KOPT-K1 (cell line): ENCODE results near the gene GALNT9.

Experiments
- H3K27ac ChIP-seq: fragments of 200-600 bp; sonication (generic); 2 replicates; pipeline ENCODE4 v1.5.1; 2016; ENCODE audit warnings: antibody characterized with exemption, mild to moderate bottlenecking, low read depth, low read length; ENCODE audit not compliant: poor library complexity, severe bottlenecking
- H3K36me3 ChIP-seq: fragments of 200-600 bp; sonication (generic); 2 replicates; pipeline ENCODE4 v1.5.1; 2017; ENCODE audit warnings: antibody characterized with exemption, mild to moderate bottlenecking, low read length, moderate library complexity; ENCODE audit not compliant: insufficient read depth
- H3K9me3 ChIP-seq: fragments of 200-600 bp; sonication (generic); 2 replicates; pipeline ENCODE4 v1.5.1; 2017; ENCODE audit warnings: antibody characterized with exemption, low read length, mild to moderate bottlenecking; ENCODE audit not compliant: insufficient read depth, poor library complexity, severe bottlenecking

GALNT9 gene

GRCh38 chr12:132211326-132211725 lies 118.1 kb downstream of the GALNT9 start:
- Histone ChIP-seq H3K27ac (no peak overlapping the region), H3K9me3 (no peaks in the 10 kb centered on the region), H3K36me3 (no peaks in the 10 kb centered on the region)

- H3K9me3 ChIP-seq, result no peaks in the 10 kb centered on the region
- H3K27ac ChIP-seq, result no peak overlapping the region
- H3K36me3 ChIP-seq, result no peaks in the 10 kb centered on the region
Measured at GRCh38 chr12:132210223-132211055, 119.0 kb downstream of the GALNT9 start.

- Histone ChIP-seq H3K36me3 (no peaks in the 10 kb centered on the region), H3K9me3 (no peaks in the 10 kb centered on the region), H3K27ac (no peak overlapping the region)
Measured at GRCh38 chr12:132209619-132210222, 119.7 kb downstream of the GALNT9 start.

DNA sequence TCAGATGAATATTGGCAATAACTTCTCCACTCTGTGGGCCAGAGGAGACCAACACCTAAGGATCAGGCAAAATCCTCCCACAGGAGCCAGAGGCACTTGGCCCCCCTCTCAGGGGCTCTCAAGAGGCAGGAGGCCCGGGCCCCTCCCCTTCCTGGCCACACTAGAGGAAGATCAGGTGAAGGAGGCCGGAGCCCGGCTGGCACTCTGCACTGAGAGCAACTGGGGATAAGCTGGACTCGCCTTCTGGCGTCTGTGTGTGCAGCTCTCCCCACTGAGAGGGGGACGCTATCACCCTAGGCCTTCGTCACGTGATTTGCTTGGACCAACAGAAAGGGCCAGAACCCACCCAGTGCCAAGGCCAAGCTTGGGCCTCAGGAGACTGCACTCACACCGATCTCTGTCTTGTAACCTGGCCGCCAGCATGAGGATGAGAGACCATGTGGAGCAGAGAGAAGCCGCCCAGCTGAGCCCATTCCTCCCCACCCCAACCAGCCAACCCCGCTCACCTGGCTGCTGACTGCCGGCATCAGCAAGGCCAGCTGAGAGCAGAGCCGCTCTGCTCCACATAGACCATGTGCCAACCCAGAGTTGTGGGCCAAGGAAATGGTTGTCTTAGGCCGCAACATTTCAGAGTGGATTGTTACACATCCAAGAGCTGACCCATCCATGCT lies 121.1 kb downstream of the GALNT9 start:
- no peaks in the 10 kb centered on the region for H3K9me3 ChIP-seq
- H3K27ac ChIP-seq, result no peak overlapping the region
- no peaks in the 10 kb centered on the region for H3K36me3 ChIP-seq

DNA sequence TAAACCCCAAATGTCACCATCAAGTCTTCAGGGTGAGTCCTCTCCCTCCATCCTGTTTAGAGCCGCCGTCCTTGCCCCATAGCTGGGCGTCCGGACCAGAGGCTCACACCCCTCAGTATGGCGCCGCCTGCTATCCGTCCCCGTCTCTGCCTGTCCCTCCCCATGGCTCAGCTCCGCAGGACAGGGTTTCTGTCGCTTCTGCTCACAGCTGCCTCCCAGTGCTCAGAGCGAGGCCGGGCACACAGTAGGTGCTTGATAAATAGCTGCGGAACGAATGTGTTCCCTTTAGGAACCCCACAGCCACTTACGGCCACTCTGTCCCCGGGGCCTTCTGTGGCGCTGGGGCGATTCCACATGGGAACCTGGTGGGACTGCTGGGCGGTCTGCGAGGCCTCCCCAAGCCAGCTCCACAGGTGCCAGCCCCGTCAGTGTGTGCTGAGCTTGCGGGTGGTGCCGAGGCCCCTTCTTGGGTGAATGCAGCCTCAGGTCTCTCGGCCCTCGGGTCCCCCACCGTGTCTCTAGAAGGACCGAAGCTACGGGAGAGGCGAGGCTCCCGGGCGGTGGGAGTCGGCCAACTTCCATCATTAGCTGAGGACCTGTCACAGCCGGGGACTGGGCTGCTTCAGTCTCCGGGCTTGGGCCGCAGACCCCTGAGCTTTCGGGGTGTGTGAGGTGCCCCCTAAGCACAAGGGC lies 122.2 kb downstream of the GALNT9 start:
- Histone ChIP-seq H3K36me3 (no peaks in the 10 kb centered on the region), H3K27ac (no peak overlapping the region), H3K9me3 (no peaks in the 10 kb centered on the region)

- Histone ChIP-seq H3K9me3 (no peaks in the 10 kb centered on the region), H3K36me3 (no peaks in the 10 kb centered on the region)
Measured at GRCh38 chr12:132206046-132206434, 123.3 kb downstream of the GALNT9 start.

DNA sequence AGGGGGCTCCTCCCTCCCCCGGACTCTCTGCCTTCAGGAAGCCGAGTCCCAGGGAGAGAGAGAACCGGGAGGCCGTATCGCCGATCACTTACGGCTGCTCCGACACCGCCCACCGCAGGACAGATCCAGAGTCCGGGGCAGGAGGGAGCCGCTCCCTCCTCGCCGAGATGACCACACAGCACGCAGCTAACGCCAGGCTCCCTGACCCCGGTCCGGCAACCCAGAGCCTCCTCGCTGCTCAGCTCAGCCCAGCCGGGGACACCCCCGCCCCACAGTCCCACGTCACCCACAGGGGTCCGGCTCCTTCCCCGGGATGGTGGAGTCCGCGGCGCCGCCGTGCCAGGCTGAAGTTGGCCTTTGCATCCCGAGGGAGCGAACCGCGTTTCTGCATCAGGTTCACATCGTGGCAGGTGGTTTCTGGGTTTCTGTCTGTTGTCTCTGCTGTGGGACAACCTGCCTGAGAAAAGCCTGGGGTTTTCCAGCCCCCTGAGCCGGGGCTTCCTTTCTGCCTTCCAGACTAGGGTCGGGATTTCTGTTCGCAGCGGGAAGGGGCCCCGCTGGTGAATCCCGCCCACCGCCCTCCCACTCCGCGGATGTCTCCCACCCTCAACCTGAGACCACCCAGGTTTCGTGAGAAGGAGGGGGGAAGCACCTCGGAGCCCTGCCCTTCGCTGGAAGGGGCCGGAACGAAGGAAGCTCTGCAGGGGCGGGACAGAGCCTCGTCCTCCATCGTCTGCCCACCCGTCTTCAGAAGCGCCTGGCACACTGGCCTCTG lies 123.9 kb downstream of the GALNT9 start:
- H3K27ac ChIP-seq, result no peak overlapping the region
- no peaks in the 10 kb centered on the region for H3K36me3 ChIP-seq
- no peaks in the 10 kb centered on the region for H3K9me3 ChIP-seq

More at GRCh38 chr12:132206046-132206434, 123.3 kb downstream of the GALNT9 start:
- H3K27ac ChIP-seq, result no peak overlapping the region

DNA sequence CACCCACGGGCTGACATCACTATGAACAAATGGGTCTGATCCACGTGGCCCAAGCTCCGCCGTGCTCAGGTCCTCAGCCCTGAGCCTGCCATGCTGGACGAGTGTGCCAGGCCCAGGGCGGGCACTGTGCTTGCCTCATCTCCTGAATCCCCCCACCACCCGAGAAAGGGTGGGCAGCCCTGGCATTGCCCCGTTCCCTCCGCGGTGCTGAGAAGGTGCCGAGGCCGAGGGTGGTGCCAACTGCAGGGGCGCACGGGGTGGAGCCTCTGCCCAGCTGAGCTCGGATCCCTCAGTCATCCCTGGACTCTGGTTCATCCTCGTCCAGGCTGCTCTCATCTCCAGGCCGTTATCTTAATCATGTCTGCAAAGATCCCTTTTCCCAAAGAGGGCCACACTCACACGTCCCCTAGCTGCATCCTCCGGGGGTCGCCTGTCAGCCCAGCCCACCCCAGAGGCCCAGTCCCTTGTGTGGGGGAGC lies 124.6 kb downstream of the GALNT9 start:
- Histone ChIP-seq H3K36me3 (no peaks in the 10 kb centered on the region), H3K27ac (no peak overlapping the region), H3K9me3 (no peaks in the 10 kb centered on the region)

GRCh38 chr12:132204063-132204792 lies 125.2 kb downstream of the GALNT9 start:
- H3K9me3 ChIP-seq, result no peaks in the 10 kb centered on the region
- no peaks in the 10 kb centered on the region for H3K36me3 ChIP-seq
- H3K27ac ChIP-seq, result no peak overlapping the region

GRCh38 chr12:132202929-132203721 lies 126.3 kb downstream of the GALNT9 start:
- no peak overlapping the region for H3K27ac ChIP-seq
- no peaks in the 10 kb centered on the region for H3K36me3 ChIP-seq
- H3K9me3 ChIP-seq, result no peaks in the 10 kb centered on the region

GRCh38 chr12:132201391-132202120 lies 127.8 kb downstream of the GALNT9 start:
- no peak overlapping the region for H3K27ac ChIP-seq
- no peaks in the 10 kb centered on the region for H3K9me3 ChIP-seq
- H3K36me3 ChIP-seq, result no peaks in the 10 kb centered on the region

- Histone ChIP-seq H3K27ac (no peak overlapping the region), H3K9me3 (no peaks in the 10 kb centered on the region), H3K36me3 (no peaks in the 10 kb centered on the region)
Measured at GRCh38 chr12:132200800-132201199, 128.6 kb downstream of the GALNT9 start.
